Measurements from ENCODE around the gene TMEM17.

DNA sequence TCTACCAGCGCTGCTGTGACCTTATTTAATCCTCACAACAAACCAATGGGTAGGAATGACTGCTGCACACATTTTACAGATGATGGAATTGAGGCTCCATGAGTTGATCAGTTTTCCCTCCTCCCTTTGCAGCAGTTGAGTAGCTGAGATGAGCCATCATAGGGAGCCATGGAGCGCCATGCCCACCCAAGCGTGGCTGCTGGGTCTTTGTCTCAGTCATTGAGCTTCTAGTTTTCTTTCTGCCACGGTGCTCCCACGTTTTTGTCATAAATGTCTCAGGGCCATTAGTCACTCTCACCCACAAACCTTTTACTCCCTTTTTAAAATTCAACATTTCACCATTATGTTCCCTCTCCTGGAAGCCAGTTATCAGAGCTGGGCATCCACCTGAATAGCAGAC, 45.8 kb downstream of the TMEM17 start:
- TF ChIP-seq EZH2phosphoT487 (conservative IDR thresholded peaks at IDR 0.05; ENCODE audit: low read length): no peak
- TF ChIP-seq, protein P1, sequence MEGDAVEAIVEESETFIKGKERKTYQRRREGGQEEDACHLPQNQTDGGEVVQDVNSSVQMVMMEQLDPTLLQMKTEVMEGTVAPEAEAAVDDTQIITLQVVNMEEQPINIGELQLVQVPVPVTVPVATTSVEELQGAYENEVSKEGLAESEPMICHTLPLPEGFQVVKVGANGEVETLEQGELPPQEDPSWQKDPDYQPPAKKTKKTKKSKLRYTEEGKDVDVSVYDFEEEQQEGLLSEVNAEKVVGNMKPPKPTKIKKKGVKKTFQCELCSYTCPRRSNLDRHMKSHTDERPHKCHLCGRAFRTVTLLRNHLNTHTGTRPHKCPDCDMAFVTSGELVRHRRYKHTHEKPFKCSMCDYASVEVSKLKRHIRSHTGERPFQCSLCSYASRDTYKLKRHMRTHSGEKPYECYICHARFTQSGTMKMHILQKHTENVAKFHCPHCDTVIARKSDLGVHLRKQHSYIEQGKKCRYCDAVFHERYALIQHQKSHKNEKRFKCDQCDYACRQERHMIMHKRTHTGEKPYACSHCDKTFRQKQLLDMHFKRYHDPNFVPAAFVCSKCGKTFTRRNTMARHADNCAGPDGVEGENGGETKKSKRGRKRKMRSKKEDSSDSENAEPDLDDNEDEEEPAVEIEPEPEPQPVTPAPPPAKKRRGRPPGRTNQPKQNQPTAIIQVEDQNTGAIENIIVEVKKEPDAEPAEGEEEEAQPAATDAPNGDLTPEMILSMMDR (IDR thresholded peaks at IDR 0.05; ENCODE audit: insufficient read depth, low read length, poor library complexity, severe bottlenecking): no peak

Data from SU-DHL-6 (cell line).